ENCODE data around the gene GK2.

The GK2 gene

GRCh38 chr4:79408063-79408462, at the start of gene GK2:
TSS of gene GK2 (minus strand) at chr4:79408228. CDS start at chr4:79408200, 28 bp downstream.
- DNase-seq (ENCODE audit: low spot score), result no peak

- DNase-seq (ENCODE audit: low spot score), result no peak
Measured at GRCh38 chr4:79455216-79455615, 47.2 kb upstream of the GK2 start.

DNA sequence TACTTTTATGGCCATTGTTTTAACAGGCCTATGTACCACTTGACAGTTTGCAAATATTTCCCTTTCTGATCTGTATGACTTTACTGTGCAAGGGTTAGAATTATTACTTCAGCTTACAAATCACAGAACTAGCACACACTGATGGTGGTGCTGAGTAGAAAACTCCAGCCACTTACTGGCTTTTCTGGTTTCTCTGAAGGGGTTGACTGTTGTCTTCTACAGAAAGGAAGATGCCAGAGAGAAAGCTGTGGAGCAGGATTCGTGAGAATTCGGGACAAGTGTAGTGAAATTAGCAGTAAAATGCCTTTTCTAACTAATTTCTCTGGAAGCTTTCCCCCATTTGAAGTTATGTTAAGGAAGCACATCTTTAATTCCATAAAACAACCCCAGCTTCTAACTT, 46.6 kb upstream of the GK2 start:
- DNase-seq (ENCODE audit: low spot score), result no peak

DNA sequence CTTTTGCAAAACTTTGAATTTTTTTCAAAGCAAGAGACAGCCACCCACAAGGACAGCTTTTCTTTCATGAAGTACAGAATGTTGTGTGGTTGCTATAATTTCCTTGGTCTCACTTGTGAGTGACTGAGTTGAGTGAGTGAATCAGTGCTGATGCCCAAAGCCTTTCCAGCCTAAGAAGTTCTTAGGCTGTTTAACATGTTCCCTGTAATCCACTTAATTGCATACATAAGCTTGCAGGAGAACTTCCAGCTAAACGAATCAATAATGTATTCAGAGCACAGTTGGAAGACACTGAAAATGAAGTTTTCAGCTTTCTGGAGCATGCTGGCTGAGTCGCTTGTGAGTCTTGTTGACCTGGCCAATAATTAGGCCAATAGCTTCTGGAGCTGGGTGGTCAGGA, 42.0 kb upstream of the GK2 start:
- DNase-seq (ENCODE audit: low spot score), result no peak

DNA sequence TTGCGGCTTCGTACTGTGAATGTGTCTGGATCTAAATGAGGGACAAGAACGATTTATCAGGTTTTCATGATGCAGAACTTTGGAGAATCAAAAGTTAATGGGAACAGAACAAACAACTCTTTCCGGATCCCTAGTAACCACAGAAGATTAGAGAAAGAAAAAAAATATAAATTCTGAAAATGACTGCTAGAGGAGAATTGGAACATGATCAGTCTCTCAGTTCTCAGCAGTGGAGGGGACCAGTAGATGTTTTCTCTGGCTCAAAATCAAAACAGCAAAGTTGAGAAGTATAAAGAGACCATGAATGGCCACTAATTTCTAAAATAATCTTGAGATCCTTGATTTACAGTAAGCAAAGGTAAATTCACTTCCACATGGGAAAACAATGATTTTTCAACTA, 38.1 kb upstream of the GK2 start:
- no peak for DNase-seq (ENCODE audit: low spot score)

DNA sequence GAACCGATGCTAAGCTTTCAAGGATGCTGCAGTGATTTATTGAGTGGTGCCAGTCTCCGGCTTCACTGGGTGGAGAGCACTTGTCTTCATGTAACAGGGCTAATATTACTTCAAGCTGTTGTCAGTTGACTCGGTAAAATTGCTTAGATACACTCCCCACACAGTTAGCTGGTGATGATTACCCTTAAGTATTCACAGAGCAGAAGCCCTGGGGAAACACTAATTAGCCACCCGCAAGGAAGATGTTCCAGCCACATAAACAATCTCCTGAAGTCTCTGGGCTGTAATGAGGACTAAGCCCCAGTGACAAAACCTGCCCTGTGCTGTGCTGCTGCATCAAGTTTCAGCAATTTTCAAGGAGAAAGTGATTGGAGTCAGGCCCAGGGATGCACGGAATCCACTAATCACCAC, 37.3 kb upstream of the GK2 start:
- no peak for DNase-seq (ENCODE audit: low spot score)

GRCh38 chr4:79442422-79442821, 34.4 kb upstream of the GK2 start:
- no peak for DNase-seq (ENCODE audit: low spot score)

DNA sequence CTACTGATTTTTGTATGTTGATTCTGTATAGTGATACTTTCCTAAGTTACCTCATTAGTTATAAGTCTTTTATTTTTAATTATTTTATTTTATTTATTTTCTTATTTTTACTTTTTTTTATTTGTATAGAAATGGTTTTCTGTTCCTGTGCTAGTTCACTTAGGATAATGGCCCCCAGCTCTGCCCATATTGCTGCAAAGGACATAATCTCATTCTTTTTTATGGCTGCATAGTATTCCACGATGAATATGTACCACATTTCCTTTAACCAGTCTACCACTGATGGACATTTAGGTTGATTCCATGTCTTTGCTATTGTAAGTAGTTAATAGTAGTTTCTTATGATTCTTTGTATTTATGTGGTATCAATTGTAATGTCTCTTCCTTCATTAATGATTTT, 31.5 kb upstream of the GK2 start:
- no peak for DNase-seq (ENCODE audit: low spot score)

DNA sequence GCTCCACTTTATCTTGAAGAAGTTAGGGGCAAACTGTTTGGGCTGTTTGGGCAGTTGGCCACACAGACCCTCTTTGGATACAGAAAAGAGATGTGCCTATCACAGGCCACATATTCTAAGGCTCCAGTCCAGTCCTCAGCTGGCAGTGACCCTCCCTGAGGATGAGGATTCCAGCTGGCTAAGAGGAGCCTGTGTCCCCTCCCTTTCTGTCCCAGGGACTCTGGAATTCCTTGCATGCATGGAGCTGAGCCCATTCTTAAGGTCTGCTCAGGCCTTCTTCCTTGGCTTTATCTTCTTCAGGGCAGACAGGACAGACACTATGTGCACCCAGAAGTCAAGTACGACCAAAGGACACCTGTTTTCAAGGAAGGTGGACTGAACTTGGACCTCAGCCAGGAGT, 23.8 kb upstream of the GK2 start:
- DNase-seq (ENCODE audit: low spot score), result no peak

DNA sequence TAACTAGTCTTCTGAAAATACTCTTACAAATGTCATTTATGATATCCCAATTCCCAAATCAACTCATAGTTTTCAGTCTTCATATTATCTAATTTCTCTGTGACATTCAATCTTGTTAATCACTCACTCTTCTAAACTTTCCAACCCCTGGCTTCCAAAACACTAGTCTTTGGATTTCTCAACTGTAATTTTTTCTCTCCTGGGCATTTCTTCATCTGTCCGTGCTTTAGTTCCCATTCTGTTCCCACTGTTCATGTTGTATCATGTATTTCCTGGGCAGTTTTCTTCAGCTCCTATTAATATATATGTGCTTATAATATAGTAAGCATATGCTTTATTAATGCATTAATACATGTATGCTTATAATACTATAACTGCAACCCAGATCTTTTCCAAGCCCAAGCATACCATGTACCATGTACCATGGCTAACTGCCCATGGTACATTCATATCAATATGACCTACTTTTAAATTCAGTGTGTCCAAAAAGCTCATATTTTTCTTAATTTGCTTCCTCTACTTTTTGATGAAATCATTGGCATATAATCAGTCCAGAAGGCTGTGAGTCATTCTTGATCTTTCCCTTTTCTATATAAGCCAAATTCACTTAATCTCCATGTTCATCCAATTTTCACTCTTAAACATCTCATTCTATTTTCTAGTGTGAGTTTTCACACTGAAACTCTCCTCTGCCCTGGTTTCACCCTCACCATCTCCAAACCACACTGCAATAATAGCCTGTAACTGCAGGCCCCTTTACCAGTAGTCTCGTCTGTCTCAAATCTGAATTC, 21.3 kb upstream of the GK2 start:
- no peak for DNase-seq (ENCODE audit: low spot score)

- no peak for DNase-seq (ENCODE audit: low spot score)
Measured at GRCh38 chr4:79426989-79427388, 19.0 kb upstream of the GK2 start.

DNA sequence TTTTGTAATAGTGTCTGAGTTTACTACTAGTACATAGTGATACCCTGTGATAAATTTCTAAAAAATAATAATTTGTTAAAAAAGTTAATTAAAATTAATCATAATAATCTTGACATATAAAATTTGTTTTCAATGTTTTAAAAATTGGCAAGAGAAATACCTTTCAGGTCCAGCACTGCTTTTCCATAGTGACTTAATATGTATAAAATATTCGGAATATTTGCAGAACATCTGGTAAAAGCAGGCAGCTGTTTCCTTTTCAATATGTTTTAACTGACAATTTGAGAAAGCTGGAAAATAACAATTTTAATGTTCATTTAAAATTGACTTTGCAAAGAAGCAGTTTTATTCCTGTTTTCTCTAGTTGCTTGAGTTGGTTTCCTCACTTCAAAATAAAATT, 17.6 kb upstream of the GK2 start:
- DNase-seq (ENCODE audit: low spot score), result no peak

- DNase-seq (ENCODE audit: low spot score), result no peak
Measured at GRCh38 chr4:79421483-79421882, 13.5 kb upstream of the GK2 start.

DNA sequence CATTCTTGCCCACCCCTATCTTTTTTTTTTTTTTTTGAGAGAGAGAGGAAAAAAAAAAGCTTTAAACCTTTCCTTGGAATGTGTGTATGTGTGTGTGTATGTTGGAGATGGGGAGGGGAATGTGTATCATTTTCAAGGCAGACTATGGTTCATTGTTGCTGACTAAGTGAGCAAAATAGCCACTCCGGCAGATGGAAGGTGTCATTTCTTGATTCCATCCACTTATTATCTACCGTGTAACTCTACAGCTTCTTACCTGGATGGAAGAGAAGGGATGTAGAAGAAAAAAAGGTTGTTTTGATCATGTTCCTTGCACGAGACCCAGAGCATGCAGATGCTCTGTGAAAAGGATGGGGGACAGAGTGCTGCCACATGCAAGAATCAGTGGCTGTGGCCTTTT, 5.9 kb upstream of the GK2 start:
- no peak for DNase-seq (ENCODE audit: low spot score)

DNA sequence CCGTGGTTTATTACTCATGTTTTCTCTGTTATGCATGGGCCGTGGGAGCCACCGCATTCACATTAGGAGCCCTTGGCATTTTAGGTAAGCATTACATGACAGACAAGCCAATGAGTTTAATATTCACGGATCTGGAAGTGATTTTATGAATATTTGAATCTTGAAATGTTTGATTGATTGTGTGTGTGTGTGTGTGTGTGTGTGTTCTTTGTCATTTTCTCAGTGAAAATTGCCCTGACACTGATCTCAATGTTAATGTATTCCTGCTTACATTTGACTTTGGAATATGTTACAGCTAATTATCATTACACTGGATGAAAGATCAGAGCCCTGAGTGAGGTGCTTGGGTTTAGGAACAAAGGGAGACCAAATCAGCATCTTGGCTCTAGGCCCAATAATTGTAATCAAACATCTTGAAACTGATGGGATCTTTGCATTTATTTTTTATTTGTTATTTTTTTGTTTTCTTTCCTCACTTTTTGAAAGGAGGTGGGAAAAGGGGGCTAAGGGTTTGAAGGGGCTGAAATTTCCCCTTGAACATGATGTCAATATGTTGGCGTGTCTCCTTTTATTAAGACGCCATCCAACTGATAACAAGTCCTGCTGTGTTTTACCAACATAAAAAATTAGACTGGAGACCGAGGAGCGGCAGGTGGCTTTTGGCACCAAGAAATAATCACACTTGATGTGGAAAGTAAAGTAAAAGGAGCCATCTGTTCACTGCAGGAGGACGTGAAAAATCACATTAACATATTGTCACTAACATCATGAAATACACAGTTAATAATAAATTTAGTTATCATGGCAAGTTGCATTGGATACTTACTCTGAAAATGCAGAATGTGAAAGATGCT, 5.2 kb upstream of the GK2 start:
- DNase-seq (ENCODE audit: low spot score), result no peak

DNA sequence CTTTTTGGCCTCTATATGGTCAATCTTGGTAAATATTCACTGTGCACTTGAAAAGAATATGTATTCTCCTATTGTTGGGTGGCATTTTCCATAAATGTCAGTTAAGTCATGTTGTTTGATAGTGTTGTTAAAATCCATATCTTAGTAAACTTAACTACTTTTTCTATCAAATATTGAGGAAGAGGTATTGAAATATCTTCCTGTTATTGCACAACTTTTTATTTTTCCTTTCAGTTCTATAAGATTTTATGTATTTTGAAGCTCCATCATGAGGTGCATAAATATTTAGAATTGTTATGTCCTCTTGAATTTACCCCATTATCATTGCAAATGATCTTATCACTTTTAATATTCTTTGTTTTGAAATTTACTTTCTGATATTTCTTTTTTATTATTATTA, 3.4 kb downstream of the GK2 start:
- DNase-seq (ENCODE audit: low spot score), result no peak

DNA sequence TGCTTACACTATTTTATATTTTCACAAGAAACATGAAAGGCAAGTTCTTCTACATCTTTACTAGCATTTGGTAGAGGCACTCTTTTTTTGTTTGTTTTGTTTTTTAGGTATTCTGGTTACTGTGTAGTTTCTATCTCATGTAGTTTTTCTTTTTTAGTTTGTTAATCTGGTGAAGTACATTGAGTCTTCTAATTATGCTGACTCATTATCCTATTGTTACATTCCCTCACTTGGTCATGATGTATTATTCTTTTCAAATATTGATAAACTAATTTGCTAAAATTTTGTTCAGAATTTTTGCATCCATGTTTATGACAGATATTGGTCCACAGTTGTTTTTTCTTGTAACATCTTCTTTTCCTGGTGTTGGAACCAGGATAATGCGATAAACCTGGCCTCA, 4.7 kb downstream of the GK2 start:
- no peak for DNase-seq (ENCODE audit: low spot score)

- DNase-seq (ENCODE audit: low spot score), result no peak
Measured at GRCh38 chr4:79402332-79402851, 5.6 kb downstream of the GK2 start.

DNA sequence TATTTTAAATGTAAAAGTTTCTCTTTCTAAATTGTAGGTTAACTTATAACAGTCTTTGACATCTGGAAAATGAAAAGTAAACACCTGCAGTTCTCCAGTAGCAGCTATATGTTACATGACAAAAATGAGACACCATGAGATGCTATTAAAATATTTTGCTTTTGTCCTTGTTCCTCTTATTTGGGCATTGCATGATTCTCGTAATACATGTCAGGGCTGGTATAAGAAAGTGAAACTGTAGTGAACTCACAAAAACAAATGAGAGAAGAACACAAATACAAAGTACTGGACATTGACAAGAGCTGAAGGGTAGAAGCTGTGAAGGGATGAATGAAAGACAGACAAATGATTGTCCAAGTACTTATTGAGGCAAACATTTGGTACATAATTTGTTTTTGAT, 9.0 kb downstream of the GK2 start:
- no peak for DNase-seq (ENCODE audit: low spot score)

GRCh38 chr4:79397951-79398350, 10.1 kb downstream of the GK2 start:
- DNase-seq (ENCODE audit: low spot score), result no peak

GRCh38 chr4:79396794-79397193, 11.2 kb downstream of the GK2 start:
- DNase-seq (ENCODE audit: low spot score), result no peak

DNA sequence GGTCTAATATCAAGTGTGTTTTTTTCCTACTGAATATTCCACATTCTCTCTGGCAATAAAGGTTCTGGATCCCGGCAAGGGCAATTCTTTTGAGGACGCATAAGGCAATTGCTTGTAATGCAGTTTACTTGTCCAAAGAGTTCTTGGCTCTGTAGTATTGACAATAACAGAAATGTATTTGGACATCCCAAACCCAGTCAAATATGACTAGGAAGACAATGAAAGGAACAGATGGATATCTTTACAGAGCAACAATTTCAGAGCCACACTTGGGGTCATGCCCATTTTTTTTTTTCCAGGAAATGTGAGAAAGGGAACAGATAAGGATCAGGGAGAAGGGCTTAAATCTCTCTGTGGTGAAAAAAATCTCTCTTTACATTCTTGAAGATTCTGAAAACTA, 12.2 kb downstream of the GK2 start:
- no peak for DNase-seq (ENCODE audit: low spot score)

GRCh38 chr4:79390890-79391289, 17.1 kb downstream of the GK2 start:
- no peak for DNase-seq (ENCODE audit: low spot score)
